NCI-H1092 (cell line): ENCODE measurements around the gene ABCC10.
"Not testable (repeated sequence)": the region's sequence is repeated elsewhere in the genome, so short reads cannot be mapped to it uniquely, and the experiment has no call there.

Source experiments
- DNase-seq: peaks from one replicate; lab custom pipeline; 2025; lab: John Stamatoyannopoulos, UW

Gene ABCC10

DNA sequence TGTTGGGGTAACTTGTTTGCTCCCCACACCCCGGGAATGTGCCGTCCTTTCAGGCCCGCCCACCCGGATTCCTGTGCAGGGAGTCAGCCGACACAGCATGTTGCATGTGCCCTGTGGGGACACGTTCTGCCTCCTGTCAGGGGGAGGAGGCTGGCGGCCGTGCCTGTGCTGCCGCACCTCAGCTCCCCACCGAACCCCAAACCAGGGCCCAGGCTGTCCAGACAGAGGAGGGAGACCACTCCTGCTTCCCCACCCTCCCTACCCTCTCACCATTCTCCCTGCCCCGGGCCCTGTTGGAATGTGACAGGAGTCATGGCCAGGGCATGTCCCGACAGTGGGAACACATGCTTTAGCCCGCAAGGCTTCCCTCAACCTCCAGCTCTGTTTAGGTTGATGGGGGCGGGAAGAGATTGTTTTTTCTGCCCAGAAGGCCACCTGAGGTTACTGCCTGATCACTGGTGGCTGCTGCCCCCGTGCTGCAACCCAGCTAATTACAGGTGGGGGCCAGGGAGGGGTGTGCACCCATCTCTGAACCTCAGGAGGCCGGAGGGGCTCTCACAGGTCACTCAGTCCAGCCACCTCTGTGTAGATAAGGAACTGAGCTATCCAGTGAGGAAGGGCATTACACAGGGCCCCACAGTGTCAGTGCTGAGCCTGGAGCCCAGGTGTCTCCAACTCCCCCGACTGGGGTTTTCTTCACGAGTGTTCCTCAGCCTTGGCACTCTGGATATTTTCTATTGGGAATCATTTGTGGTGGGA is 69.2 kb downstream of the ABCC10 start:
- no peak for DNase-seq

DNA sequence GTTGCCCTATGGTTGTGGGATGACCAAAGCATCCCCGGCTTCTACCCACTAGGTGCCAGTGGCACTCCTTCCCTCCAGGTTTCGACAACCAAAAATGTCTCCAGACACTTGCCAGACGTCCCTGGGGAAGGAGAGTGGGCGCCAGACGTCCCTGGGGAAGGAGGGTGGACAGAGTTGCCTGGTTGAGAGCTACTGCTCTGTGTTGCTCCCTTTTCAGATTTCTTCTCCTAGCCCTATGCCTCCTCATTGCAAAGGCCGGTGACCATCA is 69.7 kb downstream of the ABCC10 start:
- DNase-seq = no peak

DNA sequence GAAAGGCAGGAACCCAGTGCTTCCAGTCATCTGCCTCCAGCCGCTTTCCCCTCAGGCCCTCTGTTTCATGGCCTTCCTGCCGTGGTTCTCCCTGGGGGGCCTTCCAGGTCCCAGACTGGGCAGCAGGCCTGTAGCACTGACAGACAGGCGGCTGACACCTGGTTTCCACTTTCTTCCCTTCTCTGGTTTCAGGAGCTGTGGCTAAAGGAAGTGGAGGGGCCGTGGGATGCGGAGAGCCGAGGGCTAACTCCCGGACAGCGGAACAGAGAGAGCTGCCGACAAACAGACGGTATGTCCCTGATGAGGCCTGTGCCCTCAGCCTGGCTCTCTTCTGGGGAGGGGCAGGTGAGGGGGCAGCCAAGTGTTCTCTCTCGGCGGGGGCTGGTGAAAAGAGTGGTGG is 70.3 kb downstream of the ABCC10 start:
- no peak for DNase-seq

DNA sequence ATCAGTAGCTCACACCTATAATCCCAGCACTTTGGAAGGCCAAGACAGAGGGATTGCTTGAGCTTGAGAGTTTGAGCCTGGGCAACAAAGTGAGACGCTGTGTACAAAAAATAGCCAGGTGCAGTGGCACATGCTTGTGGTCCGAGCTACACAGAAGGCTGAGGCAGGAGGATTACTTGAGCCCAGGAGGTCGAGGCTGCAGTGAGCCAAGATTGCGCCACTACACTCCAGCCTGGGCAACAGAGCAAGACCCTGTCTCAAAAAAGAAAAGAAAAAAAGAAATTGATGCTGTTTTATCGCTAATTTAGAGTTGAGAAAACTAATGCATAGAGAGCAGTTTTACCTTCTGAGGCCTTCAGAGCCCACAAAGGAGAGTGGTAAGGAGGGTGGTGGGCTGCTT is 71.0 kb downstream of the ABCC10 start:
- DNase-seq = not testable (repeated sequence)

DNA sequence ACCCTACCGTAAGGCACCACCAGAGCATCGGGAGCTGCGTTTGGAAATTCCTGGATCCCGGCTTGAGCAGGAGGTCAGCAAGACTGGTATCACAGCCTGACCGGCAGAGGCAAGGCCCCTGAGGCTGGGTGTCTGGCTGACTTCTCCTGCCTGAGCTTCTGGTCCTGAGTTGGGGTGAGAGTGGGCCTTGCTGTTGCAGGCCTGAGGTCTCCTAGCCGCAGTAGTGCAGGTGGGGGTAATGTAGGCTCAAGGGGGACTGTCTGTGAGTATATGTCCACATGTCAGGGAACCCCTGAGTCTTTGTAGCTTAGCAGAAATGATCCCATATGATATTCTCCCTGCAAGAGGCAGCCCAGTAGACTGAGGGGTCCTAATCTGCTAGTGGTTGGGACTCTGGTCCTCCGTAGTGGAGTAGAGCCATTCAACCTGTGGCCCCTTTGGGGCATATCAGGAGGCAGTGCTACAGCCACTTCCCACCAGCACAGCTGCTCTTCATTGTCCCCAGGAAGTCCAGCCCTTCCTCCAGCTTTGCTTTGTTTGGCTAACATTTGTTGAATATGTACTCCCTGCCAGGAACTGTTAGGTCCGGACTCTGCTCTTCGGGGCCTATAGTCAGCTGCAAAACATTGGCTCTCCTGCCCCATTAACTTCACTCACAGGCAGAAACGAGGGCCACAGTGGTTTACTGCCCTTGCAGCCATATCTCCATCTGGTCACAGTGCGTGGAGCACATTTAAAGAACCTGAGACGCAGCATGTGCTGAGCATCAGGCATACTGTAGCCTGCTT is 71.9 kb downstream of the ABCC10 start:
- no peak for DNase-seq
